ENCODE measurements around the gene ADARB2. TPM values are rescaled to one million over a fixed set of nuclear protein-coding genes. Genes with fewer than 3 reads are reported as not detected.
"Not testable (repeated sequence)": the region's sequence is repeated elsewhere in the genome, so short reads cannot be mapped to it uniquely, and the experiment has no call there.

The ADARB2 gene
- total RNA-seq, 1 experiment from 2014 or later = 0.11 TPM

GRCh38 chr10:1643161-1643907, 94.0 kb downstream of the ADARB2 start:
- peak; percentile 74 for DNase-seq (ENCODE audit: low read depth)

- no peak for DNase-seq (ENCODE audit: low read depth)
These were observed 94.6 kb downstream of the ADARB2 start for GRCh38 chr10:1642600-1643160.

GRCh38 chr10:1641402-1641801, 95.9 kb downstream of the ADARB2 start:
- no peak for DNase-seq (ENCODE audit: low read depth)

GRCh38 chr10:1638889-1639419, 98.4 kb downstream of the ADARB2 start:
- DNase-seq (ENCODE audit: low read depth) = peak; percentile 95

- DNase-seq (ENCODE audit: low read depth) = no peak
These were observed 102.0 kb downstream of the ADARB2 start for GRCh38 chr10:1635340-1635739.

- DNase-seq (ENCODE audit: low read depth) = no peak
These were observed 103.1 kb downstream of the ADARB2 start for GRCh38 chr10:1634239-1634638.

- DNase-seq (ENCODE audit: low read depth) = no peak
These were observed 103.5 kb downstream of the ADARB2 start for GRCh38 chr10:1633783-1634182.

GRCh38 chr10:1632596-1632995, 104.7 kb downstream of the ADARB2 start:
- DNase-seq (ENCODE audit: low read depth) = no peak

GRCh38 chr10:1632141-1632540, 105.2 kb downstream of the ADARB2 start:
- DNase-seq (ENCODE audit: low read depth) = no peak

GRCh38 chr10:1631282-1631681, 106.0 kb downstream of the ADARB2 start:
- peak; percentile 66 for DNase-seq (ENCODE audit: low read depth)

GRCh38 chr10:1630304-1630703, 107.0 kb downstream of the ADARB2 start:
- DNase-seq (ENCODE audit: low read depth) = no peak

GRCh38 chr10:1629326-1630198, 107.8 kb downstream of the ADARB2 start:
- no peak for DNase-seq (ENCODE audit: low read depth)

GRCh38 chr10:1628757-1629156, 108.6 kb downstream of the ADARB2 start:
- peak; percentile 24 for DNase-seq (ENCODE audit: low read depth)

GRCh38 chr10:1627945-1628344, 109.4 kb downstream of the ADARB2 start:
- DNase-seq (ENCODE audit: low read depth) = no peak

GRCh38 chr10:1626835-1627234, 110.5 kb downstream of the ADARB2 start:
- DNase-seq (ENCODE audit: low read depth) = no peak

- no peak for DNase-seq (ENCODE audit: low read depth)
These were observed 110.9 kb downstream of the ADARB2 start for GRCh38 chr10:1626410-1626809.

- no peak for DNase-seq (ENCODE audit: low read depth)
These were observed 111.6 kb downstream of the ADARB2 start for GRCh38 chr10:1625731-1626130.

- DNase-seq (ENCODE audit: low read depth) = no peak
These were observed 112.2 kb downstream of the ADARB2 start for GRCh38 chr10:1625079-1625478.

- no peak for DNase-seq (ENCODE audit: low read depth)
These were observed 113.1 kb downstream of the ADARB2 start for GRCh38 chr10:1624240-1624639.

GRCh38 chr10:1620803-1621202, 116.5 kb downstream of the ADARB2 start:
- peak; percentile 38 for DNase-seq (ENCODE audit: low read depth)

GRCh38 chr10:1617376-1618317, 119.7 kb downstream of the ADARB2 start:
- not testable (repeated sequence) for DNase-seq (ENCODE audit: low read depth)
